ENCODE data around the gene ARL3.
"Not testable (repeated sequence)": the region's sequence is repeated elsewhere in the genome, so short reads cannot be mapped to it uniquely, and the experiment has no call there.

The ARL3 gene

DNA sequence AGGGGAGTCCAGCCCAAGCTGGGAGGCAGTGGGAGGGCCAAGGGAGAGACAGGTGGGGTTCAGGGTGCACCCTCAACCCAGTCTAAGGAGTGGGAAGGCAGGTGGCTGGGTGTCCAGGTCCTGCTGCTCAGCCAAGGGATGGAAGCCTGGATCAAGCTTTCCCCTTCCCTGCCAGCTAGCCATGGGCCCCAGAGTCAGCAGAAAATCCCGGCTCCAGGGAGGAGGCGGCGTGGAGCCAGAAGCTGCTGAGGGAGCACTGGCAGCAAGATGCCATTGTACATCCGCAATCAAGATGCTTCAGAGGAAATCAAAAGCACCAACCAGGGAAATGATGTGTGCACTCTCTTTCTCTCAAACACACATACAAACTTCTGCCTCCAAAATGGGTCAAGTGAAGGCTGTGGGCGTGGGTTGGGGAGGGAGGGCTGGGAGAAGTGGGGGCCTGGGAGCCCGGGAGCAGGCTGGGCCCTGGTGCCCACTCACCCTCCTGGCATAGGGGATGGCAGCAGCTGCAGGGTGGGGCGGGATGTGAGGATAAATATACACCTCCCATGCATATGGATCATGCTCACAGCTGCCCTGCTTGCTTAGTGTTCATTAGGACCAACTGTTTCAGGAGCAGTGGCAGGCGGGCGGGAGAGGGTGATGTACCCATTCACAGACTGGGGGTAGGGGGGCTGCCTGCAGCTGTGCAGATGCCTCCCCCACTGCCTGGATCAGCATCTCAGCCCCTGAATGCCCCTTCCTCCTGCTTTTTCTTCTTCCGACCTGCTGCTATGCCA is 45.7 kb downstream of the ARL3 start:
- H3K4me3 ChIP-seq: no peak overlapping the region
- in situ Hi-C loops (cut with MboI; ENCODE audit: low sequenced_read_pairs): no loop called here
- no peak for DNase-seq (ENCODE audit: low spot score in 2 of 2)
- no peaks in the 10 kb centered on the region for H3K9me3 ChIP-seq
- no peaks in the 10 kb centered on the region; the same call in 1 of the 2 replicates for H3K4me1 ChIP-seq
- H3K27me3 ChIP-seq (ENCODE audit: low read depth): no peaks in the 10 kb centered on the region
- H3K36me3 ChIP-seq (replicated peaks): no peaks in the 10 kb centered on the region

- DNase-seq (ENCODE audit: low spot score in 2 of 2); H3K9me3 ChIP-seq; H3K36me3 ChIP-seq (replicated peaks); H3K27me3 ChIP-seq (ENCODE audit: low read depth); H3K4me1 ChIP-seq; in situ Hi-C loops (cut with MboI; ENCODE audit: low sequenced_read_pairs); H3K4me3 ChIP-seq: not testable (repeated sequence)
Observed at GRCh38 chr10:102667411-102667810, 46.8 kb downstream of the ARL3 start.

- in situ Hi-C loops (cut with MboI; ENCODE audit: low sequenced_read_pairs): no loop called here
- Histone ChIP-seq H3K27me3 (ENCODE audit: low read depth) (no peaks in the 10 kb centered on the region), H3K4me3 (no peak overlapping the region)
Observed at GRCh38 chr10:102665904-102666509, 48.2 kb downstream of the ARL3 start.

DNA sequence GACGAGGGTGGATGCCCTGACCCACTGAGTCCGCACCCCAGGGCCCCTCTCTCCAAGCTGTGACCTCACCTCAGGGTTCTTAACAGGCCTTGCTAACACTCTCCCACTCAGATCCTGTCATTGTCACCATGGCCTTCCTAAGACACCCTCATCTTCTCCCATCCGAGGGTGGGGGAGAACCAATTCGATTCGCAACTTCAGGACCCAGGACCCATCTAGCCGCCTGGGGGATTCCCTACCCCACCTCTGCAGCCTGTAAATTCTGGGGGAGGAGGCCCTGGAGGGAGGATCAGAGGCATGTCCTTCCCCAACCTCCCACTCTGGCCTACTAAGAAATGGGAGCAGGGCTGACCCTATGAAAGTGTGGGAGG is 52.6 kb downstream of the ARL3 start:
- in situ Hi-C loops (cut with MboI; ENCODE audit: low sequenced_read_pairs): no loop called here
- no peak overlapping the region for H3K4me3 ChIP-seq

More at GRCh38 chr10:102665904-102666509, 48.2 kb downstream of the ARL3 start:
- Histone ChIP-seq H3K36me3 (replicated peaks) (no peaks in the 10 kb centered on the region), H3K9me3 (no peaks in the 10 kb centered on the region), H3K4me1 (no peaks in the 10 kb centered on the region)
- DNase-seq (ENCODE audit: low spot score in 2 of 2): no peak

GRCh38 chr10:102660888-102661657 is 53.1 kb downstream of the ARL3 start:
- no peak overlapping the region for H3K4me3 ChIP-seq
- no peaks in the 10 kb centered on the region for H3K27me3 ChIP-seq (ENCODE audit: low read depth)
- in situ Hi-C loops (cut with MboI; ENCODE audit: low sequenced_read_pairs): no loop called here
- no peaks in the 10 kb centered on the region for H3K9me3 ChIP-seq
- DNase-seq (ENCODE audit: low spot score in 2 of 2): no peak
- H3K4me1 ChIP-seq: no peaks in the 10 kb centered on the region
- peaks cover 11% of the 10 kb centered on the region for H3K36me3 ChIP-seq (replicated peaks)

More for the DNA sequence above, 52.6 kb downstream of the ARL3 start:
- H3K27me3 ChIP-seq (ENCODE audit: low read depth): no peaks in the 10 kb centered on the region
- no peaks in the 10 kb centered on the region for H3K9me3 ChIP-seq
- H3K36me3 ChIP-seq (replicated peaks): peaks cover 5% of the 10 kb centered on the region
- no peaks in the 10 kb centered on the region for H3K4me1 ChIP-seq
- no peak for DNase-seq (ENCODE audit: low spot score in 2 of 2)

DNA sequence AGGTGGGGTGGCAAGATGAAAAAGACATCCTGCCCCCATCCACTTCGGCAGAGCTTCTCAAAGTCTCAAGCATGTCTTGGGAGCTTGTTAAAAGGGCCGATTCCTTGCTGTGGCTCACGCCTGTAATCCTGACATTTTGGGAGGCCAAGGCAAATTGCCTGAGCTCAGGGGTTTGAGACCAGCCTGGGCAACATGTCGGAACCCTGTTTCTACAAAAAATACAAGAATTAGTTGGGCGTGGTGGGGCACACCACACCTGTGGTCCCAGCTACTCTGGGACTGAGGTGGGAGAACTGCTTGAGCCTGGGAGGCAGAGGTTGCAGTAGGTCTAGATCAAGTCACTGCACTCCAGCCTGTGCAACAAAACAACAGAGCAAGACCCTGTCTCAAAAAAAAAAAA is 55.4 kb downstream of the ARL3 start:
- Histone ChIP-seq H3K27me3 (ENCODE audit: low read depth) (no peaks in the 10 kb centered on the region), H3K4me3 (no peak overlapping the region), H3K4me1 (no peaks in the 10 kb centered on the region), H3K9me3 (no peaks in the 10 kb centered on the region), H3K36me3 (replicated peaks) (peaks cover 27% of the 10 kb centered on the region)
- no peak for DNase-seq (ENCODE audit: low spot score in 2 of 2)
- in situ Hi-C loops (cut with MboI; ENCODE audit: low sequenced_read_pairs): no loop called here

DNA sequence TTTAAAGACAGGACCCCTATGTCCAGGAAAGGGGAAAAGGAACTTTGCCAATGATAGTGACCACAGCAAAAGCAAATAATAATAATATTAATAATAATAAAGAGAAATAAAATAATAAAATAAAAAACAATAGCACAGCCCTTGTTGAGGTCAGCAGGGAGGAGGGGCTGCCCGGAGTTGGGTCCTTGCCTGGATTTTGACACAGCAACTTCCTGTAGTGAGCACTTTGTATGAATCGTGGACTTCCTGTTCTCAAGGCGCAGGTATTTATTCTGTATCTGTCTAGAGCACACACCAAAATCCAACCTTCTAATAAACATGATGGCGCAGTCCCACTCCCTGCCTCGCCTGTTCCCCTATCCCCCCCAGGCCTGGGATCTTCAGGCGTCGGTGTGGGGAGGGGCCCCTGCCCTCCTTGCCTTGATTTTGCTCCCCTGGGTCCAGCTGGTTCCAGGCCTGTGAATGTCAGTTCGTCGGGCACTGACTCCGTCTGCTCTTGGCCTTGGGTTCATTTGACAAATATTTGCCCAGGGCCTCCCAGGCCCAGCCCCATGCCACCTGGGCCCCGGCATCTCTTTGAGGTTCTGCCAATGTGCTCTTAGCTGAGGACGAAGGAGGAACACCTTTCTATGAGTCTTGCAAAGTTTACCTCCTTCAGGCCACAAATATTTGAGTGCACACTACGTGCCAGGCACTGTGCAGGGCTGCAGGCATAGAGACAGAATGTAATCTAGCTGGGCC is 56.0 kb downstream of the ARL3 start:
- peaks cover 29% of the 10 kb centered on the region for H3K36me3 ChIP-seq (replicated peaks)
- in situ Hi-C loops (cut with MboI; ENCODE audit: low sequenced_read_pairs): no loop called here
- no peak for DNase-seq (ENCODE audit: low spot score in 2 of 2)

GRCh38 chr10:102657451-102657850 is 56.7 kb downstream of the ARL3 start:
- Histone ChIP-seq H3K4me1 (no peaks in the 10 kb centered on the region), H3K4me3 (no peak overlapping the region), H3K9me3 (no peaks in the 10 kb centered on the region), H3K27me3 (ENCODE audit: low read depth) (no peaks in the 10 kb centered on the region), H3K36me3 (replicated peaks) (peaks cover 32% of the 10 kb centered on the region)
- in situ Hi-C loops (cut with MboI; ENCODE audit: low sequenced_read_pairs): no loop called here
- DNase-seq (ENCODE audit: low spot score in 2 of 2): no peak

More for the DNA sequence above, 56.0 kb downstream of the ARL3 start:
- Histone ChIP-seq H3K4me3 (no peak overlapping the region), H3K27me3 (ENCODE audit: low read depth) (no peaks in the 10 kb centered on the region), H3K9me3 (no peaks in the 10 kb centered on the region), H3K4me1 (no peaks in the 10 kb centered on the region)

DNA sequence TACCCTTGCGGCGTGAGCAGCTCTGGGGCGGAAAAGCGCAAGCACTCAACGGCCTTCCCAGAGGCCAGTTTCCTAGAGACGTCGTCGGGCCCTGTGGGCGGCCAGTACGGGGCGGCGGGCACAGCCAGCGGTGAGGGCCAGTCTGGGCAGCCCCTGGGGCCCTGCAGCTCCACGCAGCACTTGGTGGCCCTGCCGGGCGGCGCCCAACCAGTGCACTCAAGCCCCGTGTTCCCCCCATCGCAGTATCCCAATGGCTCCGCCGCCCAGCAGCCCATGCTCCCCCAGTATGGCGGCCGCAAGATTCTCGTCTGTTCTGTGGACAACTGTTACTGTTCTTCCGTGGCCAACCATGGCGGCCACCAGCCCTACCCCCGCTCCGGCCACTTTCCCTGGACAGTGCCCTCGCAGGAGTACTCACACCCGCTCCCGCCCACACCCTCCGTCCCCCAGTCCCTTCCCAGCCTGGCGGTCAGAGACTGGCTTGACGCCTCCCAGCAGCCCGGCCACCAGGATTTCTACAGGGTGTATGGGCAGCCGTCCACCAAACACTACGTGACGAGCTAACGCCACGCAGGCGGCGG is 57.3 kb downstream of the ARL3 start:
- no peak for DNase-seq (ENCODE audit: low spot score in 2 of 2)
- H3K4me3 ChIP-seq: no peak overlapping the region
- no peaks in the 10 kb centered on the region for H3K27me3 ChIP-seq (ENCODE audit: low read depth)
- H3K9me3 ChIP-seq: no peaks in the 10 kb centered on the region
- no peaks in the 10 kb centered on the region for H3K4me1 ChIP-seq
- peaks cover 32% of the 10 kb centered on the region for H3K36me3 ChIP-seq (replicated peaks)
- in situ Hi-C loops (cut with MboI; ENCODE audit: low sequenced_read_pairs): no loop called here

DNA sequence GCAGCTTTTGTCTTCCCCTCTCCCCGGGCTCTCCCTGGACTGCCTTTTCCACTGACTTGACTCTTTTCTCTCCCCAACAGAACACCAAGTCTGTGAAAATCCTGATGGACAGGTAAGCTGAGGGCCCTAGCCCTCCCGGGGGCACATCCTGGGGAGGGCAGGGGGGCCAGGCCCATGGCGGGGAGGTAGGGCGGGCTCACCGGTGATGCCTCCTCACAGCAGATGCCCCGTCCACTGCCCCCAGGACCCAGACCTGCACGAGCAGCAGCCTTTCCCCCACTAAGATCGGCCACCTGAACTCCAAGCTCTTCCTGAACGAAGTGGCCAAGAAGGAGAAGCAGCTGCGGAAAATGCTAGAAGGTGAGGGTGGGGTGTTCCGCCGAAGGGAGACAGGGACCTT is 58.2 kb downstream of the ARL3 start:
- in situ Hi-C loops (cut with MboI; ENCODE audit: low sequenced_read_pairs): no loop called here
- Histone ChIP-seq H3K36me3 (replicated peaks) (peaks cover 37% of the 10 kb centered on the region), H3K4me1 (no peaks in the 10 kb centered on the region), H3K9me3 (no peaks in the 10 kb centered on the region), H3K4me3 (no peak overlapping the region), H3K27me3 (ENCODE audit: low read depth) (no peaks in the 10 kb centered on the region)
- DNase-seq (ENCODE audit: low spot score in 2 of 2): no peak

DNA sequence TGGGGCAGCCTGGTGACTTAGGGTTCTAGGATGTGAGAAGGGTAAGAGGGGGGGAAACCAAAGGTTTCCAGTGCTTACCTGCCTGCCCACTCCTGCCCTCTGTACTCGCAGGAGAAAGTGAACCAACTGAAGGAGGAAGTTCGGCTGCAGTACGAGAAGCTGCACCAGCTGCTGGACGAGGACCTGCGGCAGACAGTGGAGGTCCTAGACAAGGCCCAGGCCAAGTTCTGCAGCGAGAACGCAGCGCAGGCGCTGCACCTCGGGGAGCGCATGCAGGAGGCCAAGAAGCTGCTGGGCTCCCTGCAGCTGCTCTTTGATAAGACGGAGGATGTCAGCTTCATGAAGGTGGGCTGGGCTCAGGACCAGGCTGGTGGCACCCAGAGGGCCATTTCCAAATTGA is 59.2 kb downstream of the ARL3 start:
- DNase-seq (ENCODE audit: low spot score in 2 of 2): no peak
- Histone ChIP-seq H3K36me3 (replicated peaks) (peaks cover 37% of the 10 kb centered on the region), H3K4me1 (no peaks in the 10 kb centered on the region), H3K9me3 (no peaks in the 10 kb centered on the region), H3K27me3 (ENCODE audit: low read depth) (no peaks in the 10 kb centered on the region), H3K4me3 (no peak overlapping the region)
- in situ Hi-C loops (cut with MboI; ENCODE audit: low sequenced_read_pairs): no loop called here

GRCh38 chr10:102654566-102654965 is 59.6 kb downstream of the ARL3 start:
- DNase-seq (ENCODE audit: low spot score in 2 of 2): no peak
- H3K4me1 ChIP-seq: no peaks in the 10 kb centered on the region
- peaks cover 37% of the 10 kb centered on the region for H3K36me3 ChIP-seq (replicated peaks)
- in situ Hi-C loops (cut with MboI; ENCODE audit: low sequenced_read_pairs): no loop called here
- H3K4me3 ChIP-seq: no peak overlapping the region
- no peaks in the 10 kb centered on the region for H3K27me3 ChIP-seq (ENCODE audit: low read depth)
- no peaks in the 10 kb centered on the region for H3K9me3 ChIP-seq

DNA sequence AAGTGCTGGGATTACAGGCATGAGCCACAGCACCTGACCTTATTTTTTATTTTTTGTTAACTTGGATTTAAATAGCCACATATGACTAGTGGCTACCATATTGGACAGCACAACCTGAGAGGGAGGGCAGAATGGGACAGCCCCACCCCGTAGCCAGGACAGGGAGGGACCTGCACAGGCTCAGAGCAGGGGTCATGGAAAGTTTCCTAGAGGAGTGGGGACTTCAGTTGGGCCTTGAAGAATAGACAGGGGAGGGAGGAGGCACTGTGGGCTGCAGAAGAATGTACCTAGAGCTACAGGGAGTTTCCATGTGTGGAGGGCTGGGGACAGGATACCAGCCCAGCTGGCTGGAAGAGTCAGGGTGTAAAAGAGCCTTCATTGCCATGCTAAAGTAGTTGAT is 61.1 kb downstream of the ARL3 start:
- no peak overlapping the region for H3K4me3 ChIP-seq
- no peaks in the 10 kb centered on the region for H3K4me1 ChIP-seq
- no peak for DNase-seq (ENCODE audit: low spot score in 2 of 2)

More for the DNA sequence above, 61.1 kb downstream of the ARL3 start:
- H3K27me3 ChIP-seq (ENCODE audit: low read depth): no peaks in the 10 kb centered on the region
- in situ Hi-C loops (cut with MboI; ENCODE audit: low sequenced_read_pairs): no loop called here
- H3K36me3 ChIP-seq (replicated peaks): peaks cover 35% of the 10 kb centered on the region
- H3K9me3 ChIP-seq: no peaks in the 10 kb centered on the region
